D341Med (cell line): Measurements from ENCODE around the gene ZNF579.

Source experiments
- DNase-seq: peaks from one replicate; pipeline ENCODE4 v3.0.0; 2012; ENCODE audit warnings: low spot score

The ZNF579 gene

GRCh38 chr19:55611983-55612645 is 31.5 kb upstream of the ZNF579 start:
- no peak for DNase-seq

GRCh38 chr19:55611300-55611982 is 30.8 kb upstream of the ZNF579 start:
- no peak for DNase-seq

- no peak for DNase-seq
These were observed 28.7 kb upstream of the ZNF579 start for GRCh38 chr19:55609326-55609725.

- no peak for DNase-seq
These were observed 26.2 kb upstream of the ZNF579 start for GRCh38 chr19:55606817-55607216.

- DNase-seq: no peak
These were observed 25.8 kb upstream of the ZNF579 start for GRCh38 chr19:55606471-55606787.

GRCh38 chr19:55605637-55606470 is 25.2 kb upstream of the ZNF579 start, which contains the start of gene ZNF865:
Gene ZNF865, plus strand, starts transcription at chr19:55605647. Its CDS starts 7,972 bp downstream, at chr19:55613619.
- DNase-seq: peak; percentile 84

- peak; percentile 96 for DNase-seq
These were observed 24.6 kb upstream of the ZNF579 start for GRCh38 chr19:55605207-55605636.

- no peak for DNase-seq
These were observed 23.1 kb upstream of the ZNF579 start for GRCh38 chr19:55603581-55604292.

- no peak for DNase-seq
These were observed 22.5 kb upstream of the ZNF579 start for GRCh38 chr19:55603115-55603514.

- no peak for DNase-seq
These were observed 21.7 kb upstream of the ZNF579 start for GRCh38 chr19:55602104-55603001.

- no peak for DNase-seq
These were observed 20.4 kb upstream of the ZNF579 start for GRCh38 chr19:55601084-55601483.

- DNase-seq: no peak
These were observed 20.0 kb upstream of the ZNF579 start for GRCh38 chr19:55600662-55601028.

GRCh38 chr19:55599842-55600661 is 19.4 kb upstream of the ZNF579 start, which contains the start of gene ZNF524:
Gene ZNF524, plus strand, starts transcription at chr19:55600288. Its CDS starts 1,825 bp downstream, at chr19:55602113.
- DNase-seq: peak; percentile 92

GRCh38 chr19:55599468-55599841 is 18.8 kb upstream of the ZNF579 start, which contains the start of gene FIZ1:
Gene FIZ1, minus strand, starts transcription at chr19:55599517. Its CDS starts 1,652 bp downstream, at chr19:55597865.
- DNase-seq: peak; percentile 86

GRCh38 chr19:55598719-55599467 is 18.2 kb upstream of the ZNF579 start:
- DNase-seq: peak; percentile 86

GRCh38 chr19:55598034-55598433 is 17.4 kb upstream of the ZNF579 start:
- DNase-seq: no peak

- DNase-seq: no peak
These were observed 16.9 kb upstream of the ZNF579 start for GRCh38 chr19:55597501-55597921.

- DNase-seq: no peak
These were observed 15.7 kb upstream of the ZNF579 start for GRCh38 chr19:55596304-55596703.

- no peak for DNase-seq
These were observed 14.4 kb upstream of the ZNF579 start for GRCh38 chr19:55594996-55595545.
